Occipital lobe (tissue), 2 donors: ENCODE measurements around the gene SEPTIN7. TPM values are rescaled to one million over a fixed set of nuclear protein-coding genes. Genes with fewer than 3 reads are reported as not detected.

ENCODE experiments used
- DNase-seq: peaks from one replicate; lab custom pipeline; 2025; lab: John Stamatoyannopoulos, UW
- total RNA-seq: library from RNA; depleted of rRNA; stranded (reverse); fragments of >200 nt; gene quantifications from one replicate; pipeline ENCODE4 v1.2.3, GENCODE V29; 2014

The SEPTIN7 gene
- total RNA-seq, 1 donor from 2014 or later = 370 TPM

DNA sequence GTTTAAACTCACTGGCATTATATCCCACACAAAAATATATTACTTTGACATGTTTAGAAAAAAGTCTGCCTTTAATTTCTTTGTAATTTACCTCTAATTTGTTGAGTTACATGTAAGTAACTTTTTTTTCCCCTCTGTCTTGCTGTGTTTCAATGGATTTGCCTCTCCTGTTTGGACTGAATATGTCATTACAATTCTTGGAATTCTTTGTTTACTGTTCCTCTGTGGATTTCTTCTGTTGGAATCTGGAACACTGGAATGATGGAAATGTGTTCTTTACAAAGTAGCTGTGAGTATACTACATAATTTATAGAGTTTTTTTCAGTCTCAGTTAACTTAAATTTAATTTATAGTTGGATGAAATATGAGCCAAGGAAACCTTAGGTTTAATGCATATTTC is 30.4 kb downstream of the SEPTIN7 start:
- DNase-seq = no peak

DNA sequence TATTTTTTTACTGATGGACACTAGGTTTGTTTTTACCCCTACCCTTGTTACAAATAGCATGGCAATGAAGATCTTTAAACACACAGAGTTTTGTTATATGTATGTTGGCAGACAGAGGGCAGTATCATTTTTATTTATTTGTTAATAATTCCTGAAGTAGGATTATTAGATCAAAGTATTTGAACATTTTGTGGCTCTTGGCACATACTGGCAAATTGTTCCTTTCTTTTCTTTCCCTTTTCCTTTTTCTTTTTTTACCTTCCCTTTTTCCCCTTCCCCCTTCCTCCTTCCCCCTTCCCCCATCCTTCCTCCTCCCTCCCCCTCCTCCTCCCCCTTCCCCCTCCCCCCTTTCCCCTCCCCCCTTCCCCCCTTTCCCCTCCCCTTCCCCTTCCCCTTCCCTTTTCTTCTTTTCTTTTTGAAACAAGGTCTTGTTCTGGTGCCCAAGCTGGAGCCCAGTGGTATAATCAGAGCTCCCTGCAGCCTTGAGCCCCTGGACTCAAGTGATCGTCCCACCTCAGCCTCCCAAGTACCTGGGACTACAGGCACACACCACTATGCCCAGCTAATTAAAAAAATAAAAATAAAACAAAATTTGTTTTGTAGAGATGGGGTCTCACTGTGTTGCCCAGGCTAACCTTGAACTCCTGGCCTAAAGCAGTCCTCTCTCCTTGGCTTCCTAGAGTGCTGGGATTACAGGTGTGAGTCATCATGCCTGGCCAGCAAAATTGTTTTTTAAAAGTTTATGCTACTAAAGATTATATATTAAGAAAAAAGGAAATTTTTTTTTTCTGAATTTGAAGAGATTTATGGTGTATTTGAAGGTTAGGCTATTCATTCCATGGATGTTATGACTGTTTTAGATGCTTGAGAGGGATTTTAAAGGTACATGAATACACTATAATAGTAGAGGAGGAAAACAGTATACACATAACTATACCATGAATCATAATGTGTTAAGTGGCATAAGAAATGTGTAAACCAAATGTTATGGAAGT is 39.3 kb downstream of the SEPTIN7 start:
- no peak for DNase-seq

DNA sequence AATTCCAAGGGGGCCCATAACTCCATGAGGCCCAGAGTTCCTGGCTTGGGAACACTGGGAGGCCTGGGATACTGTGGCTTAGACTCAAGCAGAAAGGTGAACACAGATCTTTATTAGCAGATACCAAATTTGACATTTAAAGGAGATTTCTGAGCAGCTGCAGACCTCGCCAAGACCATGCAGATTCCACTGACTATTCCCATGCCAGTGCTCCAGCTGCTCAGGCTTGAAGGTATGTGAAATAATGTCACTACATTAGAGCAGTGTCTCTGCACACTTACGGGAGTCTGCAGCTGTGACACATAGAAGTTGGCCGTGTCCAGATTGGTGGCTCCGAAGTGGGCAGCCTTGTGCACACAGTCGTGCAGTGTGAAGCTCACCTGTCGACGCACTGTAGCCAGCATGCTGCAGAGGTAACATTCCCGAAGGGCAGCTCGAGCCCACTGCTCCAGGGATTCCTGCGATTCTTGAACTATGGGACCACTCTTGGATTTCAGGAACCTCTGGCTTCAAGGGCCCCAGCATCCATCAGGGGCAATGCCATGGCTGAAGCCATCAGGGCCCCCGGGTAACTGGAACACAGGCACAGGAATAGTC is 46.1 kb downstream of the SEPTIN7 start:
- DNase-seq = no peak

DNA sequence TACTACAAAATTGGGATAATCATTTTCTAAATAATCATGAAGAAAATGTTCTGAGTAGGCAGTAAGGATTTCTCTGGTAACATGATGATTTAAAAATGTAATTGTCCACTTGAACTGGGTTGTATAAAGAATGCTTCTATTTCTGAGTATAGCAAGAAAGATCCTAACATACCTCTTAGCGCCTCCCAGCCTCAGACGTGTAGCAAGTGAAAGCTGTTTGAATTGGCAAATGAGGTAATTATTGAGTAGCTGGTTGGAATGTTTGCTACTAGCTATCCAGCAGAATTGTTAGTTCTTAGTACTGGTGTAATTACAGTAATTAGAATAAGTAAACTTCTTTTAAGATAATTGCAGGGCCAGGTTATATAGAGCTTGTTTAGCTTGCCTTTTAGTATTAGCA is 47.9 kb downstream of the SEPTIN7 start:
- DNase-seq = no peak

DNA sequence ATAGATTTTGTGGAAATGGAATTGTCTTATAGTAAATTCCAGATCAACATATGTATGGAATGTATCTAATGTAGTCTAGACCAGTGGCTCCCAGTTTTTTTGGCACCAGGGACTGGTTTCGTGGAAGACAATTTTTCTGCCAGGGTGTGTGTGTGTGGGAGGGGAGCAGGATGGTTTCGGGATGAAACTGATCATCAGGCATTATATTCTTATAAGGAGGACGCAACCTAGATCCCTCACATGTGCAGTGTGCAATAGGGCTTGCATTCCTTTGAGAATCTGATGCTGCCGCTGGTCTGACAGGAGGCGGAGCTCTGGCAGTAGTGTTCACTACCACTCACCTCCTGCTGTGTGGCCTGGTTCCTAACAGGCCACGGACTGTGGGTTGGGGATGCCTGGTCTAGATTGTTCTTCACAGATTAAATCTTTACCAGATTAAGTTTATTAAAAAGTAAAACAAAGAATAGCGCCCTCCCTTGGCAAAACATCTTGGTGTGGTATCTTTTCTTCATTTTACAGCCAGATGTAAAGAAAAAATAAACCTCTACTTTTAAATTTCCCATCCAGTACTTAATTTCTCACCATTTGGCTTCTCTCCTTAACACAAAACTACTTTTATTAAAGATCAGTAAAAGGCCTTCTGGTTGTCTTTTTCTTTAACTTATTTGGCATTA is 48.4 kb downstream of the SEPTIN7 start:
- DNase-seq = no peak

DNA sequence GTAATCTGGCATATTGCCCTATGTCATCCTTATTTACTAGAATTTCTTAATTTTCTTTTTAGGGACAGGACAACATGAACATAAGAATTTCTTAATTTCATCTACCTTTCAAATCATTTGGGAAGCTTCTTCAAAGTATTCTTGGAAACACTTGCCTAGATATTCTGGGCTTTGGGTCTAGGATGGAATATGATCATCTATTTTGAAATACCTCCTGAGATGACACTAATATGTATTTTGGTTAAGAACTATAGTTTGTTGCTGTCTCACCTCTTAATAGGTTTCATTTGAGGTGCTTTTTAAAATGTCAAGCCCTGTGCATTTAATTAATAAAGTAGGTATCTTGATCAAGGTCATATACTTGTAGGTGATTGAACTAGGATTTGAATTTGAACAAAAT is 49.1 kb downstream of the SEPTIN7 start:
- DNase-seq = no peak

Other genes with a start within 250 kb of the SEPTIN7 start
- 22.5 TPM for gene HERPUD2, start 105.9 kb upstream of the SEPTIN7 start, total RNA-seq